ENCODE measurements around the gene ARID1B.

DNA sequence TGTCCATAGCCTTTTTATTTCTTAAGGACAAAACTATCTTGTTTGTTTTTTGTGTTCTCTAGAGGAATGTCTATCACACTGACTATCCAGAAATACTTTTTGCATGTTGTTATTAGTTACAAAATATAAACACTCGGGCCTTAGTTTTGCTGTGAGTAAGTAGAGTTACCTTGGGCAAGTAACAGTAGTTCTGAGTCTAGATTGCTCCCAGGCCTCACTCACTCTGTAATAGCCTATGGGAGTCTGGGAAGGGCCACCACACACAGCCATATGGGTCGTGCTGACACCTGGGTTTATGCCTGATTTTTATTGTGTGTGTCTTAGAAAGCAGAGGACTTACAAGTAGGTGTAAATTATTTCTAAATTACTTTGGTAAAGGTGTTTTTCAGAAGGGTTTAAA is 360.3 kb downstream of the ARID1B start:
- no peak for TF ChIP-seq CTCF (IDR thresholded peaks at IDR 0.05; ENCODE audit: insufficient read depth, low read length, poor library complexity, severe bottlenecking)
- TF ChIP-seq EZH2phosphoT487 (conservative IDR thresholded peaks at IDR 0.05; ENCODE audit: low read length): no peak
